ENCODE data around the gene CACNG7.

- TF ChIP-seq EZH2phosphoT487 (IDR thresholded peaks at IDR 0.05; ENCODE audit: borderline replicate concordance) (no peak), POLR2AphosphoS5 (IDR thresholded peaks at IDR 0.05; ENCODE audit: low read depth, low read length) (no peak), MAX (IDR thresholded peaks at IDR 0.05) (no peak), POLR2A (IDR thresholded peaks at IDR 0.05; ENCODE audit: borderline replicate concordance, extremely low read depth, insufficient read depth, insufficient read length) (no peak), RAD21 (IDR thresholded peaks at IDR 0.05; ENCODE audit: low read depth) (no peak), SP1 (IDR thresholded peaks at IDR 0.05; ENCODE audit: low read depth) (no peak), EGR1 (IDR thresholded peaks at IDR 0.05; ENCODE audit: low read depth) (no peak), FOSL1 (IDR thresholded peaks at IDR 0.05; ENCODE audit: low read depth) (no peak), ZNF274 (IDR thresholded peaks at IDR 0.05; ENCODE audit: low read depth, low read length) (no peak), REST (IDR thresholded peaks at IDR 0.05; ENCODE audit: low read depth) (no peak), SIN3A (IDR thresholded peaks at IDR 0.05; ENCODE audit: low read depth) (no peak), TCF7L2 (IDR thresholded peaks at IDR 0.05; ENCODE audit: borderline replicate concordance, extremely low read depth, insufficient read depth, insufficient read length) (no peak)
- TF ChIP-seq, protein P1, sequence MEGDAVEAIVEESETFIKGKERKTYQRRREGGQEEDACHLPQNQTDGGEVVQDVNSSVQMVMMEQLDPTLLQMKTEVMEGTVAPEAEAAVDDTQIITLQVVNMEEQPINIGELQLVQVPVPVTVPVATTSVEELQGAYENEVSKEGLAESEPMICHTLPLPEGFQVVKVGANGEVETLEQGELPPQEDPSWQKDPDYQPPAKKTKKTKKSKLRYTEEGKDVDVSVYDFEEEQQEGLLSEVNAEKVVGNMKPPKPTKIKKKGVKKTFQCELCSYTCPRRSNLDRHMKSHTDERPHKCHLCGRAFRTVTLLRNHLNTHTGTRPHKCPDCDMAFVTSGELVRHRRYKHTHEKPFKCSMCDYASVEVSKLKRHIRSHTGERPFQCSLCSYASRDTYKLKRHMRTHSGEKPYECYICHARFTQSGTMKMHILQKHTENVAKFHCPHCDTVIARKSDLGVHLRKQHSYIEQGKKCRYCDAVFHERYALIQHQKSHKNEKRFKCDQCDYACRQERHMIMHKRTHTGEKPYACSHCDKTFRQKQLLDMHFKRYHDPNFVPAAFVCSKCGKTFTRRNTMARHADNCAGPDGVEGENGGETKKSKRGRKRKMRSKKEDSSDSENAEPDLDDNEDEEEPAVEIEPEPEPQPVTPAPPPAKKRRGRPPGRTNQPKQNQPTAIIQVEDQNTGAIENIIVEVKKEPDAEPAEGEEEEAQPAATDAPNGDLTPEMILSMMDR (IDR thresholded peaks at IDR 0.05 in 2 of 3, conservative IDR thresholded peaks at IDR 0.05 in 1 of 3; ENCODE audit: borderline replicate concordance in 1 of 3, insufficient read depth in 1 of 3, low read depth in 2 of 3, low read length in 2 of 3) = no peak
These were observed 25.3 kb upstream of the CACNG7 start for GRCh38 chr19:53883741-53884140.

Measured in HCT116 (cell line).